Stimulated activated CD4-positive, alpha-beta T cell treated with anti-CD3 and anti-CD28 coated beads, TNF-alpha, amount 100 ng/mL, for 1 hour (primary cell): ENCODE data around the gene CTIF.
"Not testable (repeated sequence)": the region's sequence is repeated elsewhere in the genome, so short reads cannot be mapped to it uniquely, and the experiment has no call there.

Experiments used
- DNase-seq, 3 donors: peaks; one replicate each; pipeline ENCODE4 v3.0.0-alpha.2; 2020; ENCODE audit warnings: low read depth in 3 of 3, low spot score in 1 of 3

CTIF gene

DNA sequence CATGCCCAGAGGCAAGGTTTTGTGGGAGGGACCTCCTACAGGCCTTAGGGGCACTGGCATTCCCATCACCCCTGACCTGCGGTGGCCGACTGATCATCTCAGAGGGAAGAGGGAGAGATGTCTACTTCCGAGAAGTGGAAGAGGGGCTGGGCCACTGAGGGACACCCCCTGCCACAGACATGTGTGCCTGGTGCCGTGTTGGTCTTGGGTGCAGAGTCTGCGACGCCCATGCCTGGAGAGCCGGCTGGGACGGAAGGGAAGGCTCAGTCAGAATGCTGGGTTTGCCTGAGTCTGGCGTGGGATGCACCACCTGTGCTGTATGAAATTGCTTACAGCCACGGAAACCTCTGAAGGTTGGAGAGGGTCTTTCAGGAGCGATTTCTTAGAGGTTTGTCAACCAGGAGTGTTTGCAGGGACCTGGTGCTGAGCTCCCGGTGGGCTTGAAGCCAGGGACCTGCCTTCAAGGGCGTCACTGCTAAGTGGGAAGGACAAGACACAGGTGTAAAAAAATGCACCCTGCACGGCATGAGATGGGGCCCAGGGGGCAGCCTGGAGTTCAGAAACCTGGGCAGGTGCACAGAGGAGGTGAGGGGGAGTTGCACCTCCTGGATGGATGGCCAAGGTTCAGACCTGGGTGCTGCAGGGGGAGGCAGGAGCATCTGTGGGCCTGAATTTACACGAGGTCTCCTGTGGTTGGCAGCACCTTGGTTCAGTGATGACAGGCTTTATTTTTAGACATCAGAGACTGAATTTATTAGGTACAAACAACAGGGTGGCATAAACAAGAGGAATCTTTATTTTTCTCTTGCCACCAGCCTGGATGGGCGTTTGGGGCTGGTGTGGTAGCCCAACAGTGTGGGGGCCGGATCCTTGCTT, 100.3 kb downstream of the CTIF start:
- DNase-seq: no peak

DNA sequence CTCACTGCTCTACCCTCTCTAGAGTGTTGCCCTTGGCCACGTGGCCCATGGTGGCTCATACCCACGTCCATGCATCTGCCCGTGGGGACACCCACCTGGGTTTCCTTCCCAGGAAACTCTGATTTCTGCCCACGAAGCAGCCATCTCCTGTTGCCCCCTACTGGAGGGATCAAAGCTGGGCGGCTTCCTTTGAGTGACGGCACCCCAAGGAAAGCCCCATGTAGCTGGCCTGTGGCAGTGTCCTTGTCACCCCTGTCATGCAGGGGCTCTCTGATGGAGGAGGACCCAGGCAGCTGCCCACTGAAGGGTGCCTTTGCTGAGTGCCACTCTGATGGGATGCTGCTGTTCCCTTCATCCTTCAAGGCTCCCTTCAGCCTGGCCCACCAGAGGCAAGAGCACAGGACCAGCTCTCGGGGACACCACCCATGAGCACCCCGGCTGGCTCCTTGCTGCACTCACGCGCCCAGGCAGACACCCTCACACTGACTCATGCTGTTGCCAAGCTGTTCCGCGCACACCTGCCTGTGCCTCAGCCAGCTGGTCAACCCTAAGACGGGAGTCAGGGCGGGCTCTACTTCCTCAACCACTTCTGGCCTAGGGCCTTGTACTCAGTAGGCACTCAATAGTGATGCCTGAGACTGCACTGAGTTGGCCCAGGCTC, 101.1 kb downstream of the CTIF start:
- DNase-seq: no peak

DNA sequence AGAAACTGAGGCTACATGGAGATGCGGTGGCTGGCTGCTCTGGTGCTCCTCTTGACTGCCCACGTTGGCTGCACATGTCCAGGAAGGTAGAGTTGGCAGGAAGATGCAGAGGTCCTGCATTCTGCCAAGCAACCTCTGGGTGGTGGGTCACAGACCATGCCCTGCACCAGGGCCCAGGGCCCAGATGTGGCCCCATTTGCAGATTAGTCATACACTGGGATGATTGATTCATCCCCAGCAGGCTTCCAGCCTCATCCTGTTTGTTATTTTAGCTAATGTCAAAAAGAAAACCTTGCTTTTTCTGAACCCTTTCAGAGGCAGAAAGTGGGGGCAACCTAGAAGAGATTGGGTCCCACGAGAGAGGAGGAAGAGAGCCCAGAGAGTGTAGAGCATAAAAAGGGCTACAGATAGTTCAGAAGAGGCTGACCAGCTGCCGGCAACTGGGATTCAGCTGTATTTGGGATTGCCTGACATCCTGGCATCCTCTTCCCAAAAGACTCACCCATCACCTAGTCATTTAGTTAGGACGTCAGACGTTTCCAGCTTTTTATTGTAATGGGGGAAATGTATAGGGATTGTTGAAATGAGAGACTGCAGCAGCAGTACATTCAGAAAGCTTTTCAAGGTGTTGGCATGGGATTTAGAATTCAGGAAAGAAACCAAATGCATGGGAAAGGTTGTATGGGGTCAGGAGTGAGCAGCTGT, 101.9 kb downstream of the CTIF start:
- DNase-seq: no peak

DNA sequence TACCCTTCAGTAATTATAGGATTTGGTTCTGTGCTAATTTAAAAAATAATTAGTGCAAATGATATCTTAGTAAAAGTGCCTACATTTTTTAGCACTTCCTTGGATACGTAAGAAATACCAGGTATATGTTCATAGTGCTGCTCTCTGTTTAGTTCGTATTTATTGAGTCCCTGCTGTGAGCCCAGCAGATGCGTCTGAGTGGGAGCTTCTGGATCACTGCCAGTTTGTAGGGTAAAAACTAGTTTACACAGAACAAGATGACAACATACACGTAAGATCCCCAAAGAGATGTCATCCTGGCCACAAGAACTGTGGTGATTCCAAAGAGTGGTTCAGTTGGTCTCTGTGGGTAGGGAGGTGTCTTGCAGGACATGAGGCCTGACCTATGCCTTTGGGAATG, 103.2 kb downstream of the CTIF start:
- no peak for DNase-seq

DNA sequence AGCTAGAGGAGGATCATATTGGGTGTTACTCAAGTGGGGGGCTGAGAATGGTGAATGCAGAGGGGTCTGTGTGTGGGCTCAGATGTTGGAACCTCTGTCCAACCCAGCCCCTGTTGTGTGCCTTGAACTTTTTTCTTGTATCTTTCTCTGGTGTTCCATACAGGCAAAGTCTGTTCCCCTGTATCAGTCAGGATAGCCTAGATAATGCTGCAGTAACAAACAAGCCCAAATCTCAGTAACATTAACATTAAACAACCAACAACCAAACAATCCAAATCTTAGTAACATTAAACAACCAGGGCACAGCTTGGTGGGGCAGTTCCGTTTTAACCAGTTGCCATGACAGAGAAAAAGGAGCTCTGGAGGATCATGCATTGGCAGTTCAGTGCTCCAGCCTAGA, 103.7 kb downstream of the CTIF start:
- DNase-seq: no peak

DNA sequence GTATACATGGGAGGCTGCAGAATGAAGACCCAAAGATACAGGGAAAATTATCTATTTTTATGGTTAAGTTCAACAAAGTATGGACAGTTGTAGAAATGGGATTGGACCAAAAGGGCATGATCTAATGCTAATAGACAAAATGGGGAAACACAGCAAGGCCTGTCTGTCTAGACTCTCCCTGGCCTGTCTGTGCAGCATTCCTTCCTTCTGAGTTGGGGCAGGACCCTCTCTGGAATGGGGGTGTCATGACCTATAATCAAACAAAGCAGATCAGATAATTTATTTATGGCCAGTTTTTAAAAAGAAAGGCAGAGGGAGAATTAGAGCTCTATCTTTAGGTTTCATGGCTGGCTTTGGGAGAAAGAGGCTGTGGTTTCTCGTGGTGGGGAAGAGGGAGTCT, 104.4 kb downstream of the CTIF start:
- no peak for DNase-seq

DNA sequence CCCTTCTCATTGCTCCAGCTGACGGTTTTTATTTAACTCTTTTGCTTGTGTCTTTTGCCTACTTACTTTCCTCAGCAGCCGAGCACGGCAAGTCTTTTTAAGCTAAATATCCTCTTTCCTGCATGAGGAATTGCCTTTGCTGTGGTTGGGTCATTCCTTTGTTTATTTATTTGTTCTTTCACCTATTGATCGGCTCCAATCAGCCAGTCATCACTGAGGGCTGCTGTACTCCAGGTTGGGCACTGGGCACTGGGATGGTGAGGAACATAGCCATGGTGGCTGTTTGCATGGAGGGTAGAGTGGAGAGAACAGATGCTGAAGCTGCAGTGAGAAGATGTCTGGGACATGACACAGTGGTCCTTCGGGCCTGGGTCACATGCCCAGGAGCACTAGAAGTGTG, 105.2 kb downstream of the CTIF start:
- no peak for DNase-seq

DNA sequence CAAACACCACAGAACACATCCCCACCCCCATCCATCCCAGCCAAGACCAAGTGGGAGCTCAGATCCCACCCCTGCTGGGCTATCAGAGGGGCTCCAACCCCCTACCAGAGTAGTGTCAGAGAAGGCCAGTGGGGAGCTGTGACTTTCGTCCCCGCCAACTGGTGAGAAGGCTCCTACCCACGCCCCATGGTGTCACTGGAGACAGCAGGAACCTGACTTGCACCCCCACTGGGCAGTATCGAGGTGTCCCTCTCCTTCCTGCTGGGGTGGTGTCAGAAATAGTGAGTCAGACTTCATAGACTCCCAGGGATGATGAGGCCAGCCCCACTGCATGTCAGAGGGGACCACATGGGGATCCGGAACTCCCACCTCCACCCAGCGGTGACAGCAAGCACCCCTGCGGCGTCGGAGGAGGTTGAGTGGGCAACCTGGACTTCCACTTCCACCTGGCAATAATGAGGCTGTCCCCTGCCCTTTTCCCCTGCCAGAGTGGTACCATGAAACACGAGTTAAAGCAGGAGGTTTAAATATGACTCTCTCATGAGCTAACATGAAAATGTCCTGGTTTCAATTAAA, 106.7 kb downstream of the CTIF start:
- DNase-seq: no peak

DNA sequence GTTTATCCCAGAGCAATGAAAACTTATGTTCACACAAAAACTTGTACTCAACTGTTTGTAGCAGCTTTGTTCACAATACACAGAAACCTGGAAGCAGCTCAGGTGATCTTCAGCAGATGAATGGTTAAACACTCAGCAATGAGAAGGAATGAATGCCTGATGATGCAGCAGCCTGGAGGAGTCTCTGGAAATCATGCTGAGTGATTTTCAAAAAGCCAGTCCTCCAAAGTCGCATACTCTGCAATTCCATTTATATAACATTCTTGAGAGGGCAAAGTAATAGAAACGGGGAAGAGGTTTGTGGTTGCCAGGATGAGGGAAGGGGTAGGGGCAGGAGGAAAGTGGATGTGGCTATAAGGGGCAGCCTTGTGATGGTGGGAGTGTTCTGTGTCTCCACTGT, 108.1 kb downstream of the CTIF start:
- no peak for DNase-seq

DNA sequence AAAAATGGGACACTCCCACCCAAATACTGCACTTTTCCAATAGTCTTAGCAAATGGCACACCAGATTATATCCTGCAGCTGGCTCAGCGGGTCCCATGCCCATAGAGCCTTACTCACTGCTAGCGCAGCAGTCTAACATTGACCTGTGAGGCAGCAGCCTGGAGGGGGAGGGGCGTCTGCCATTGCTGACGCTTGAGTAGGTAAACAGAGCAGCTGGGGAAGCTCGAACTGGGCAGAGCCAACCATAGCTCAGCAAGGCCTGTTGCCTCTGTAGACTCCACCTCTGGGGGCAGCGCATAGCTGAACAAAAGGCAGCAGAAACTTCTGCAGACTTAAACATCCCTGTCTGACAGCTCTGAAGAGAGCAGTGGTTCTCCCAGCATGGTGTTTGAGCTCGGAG, 110.4 kb downstream of the CTIF start:
- no peak for DNase-seq

DNA sequence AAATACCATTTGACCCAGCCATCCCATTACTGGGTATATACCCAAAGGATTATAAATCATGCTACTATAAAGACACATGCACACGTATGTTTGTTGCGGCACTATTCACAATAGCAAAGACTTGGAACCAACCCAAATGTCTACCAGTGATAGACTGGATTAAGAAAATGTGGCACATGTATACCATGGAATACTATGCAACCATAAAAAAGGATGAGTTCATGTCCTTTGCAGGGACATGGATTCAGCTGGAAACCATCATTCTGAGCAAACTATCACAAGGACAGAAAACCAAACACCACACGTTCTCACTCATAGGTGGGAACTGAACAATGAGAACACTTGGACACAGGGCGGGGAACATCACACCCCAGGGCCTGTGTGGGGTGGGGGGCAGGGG, 115.8 kb downstream of the CTIF start:
- not testable (repeated sequence) for DNase-seq

DNA sequence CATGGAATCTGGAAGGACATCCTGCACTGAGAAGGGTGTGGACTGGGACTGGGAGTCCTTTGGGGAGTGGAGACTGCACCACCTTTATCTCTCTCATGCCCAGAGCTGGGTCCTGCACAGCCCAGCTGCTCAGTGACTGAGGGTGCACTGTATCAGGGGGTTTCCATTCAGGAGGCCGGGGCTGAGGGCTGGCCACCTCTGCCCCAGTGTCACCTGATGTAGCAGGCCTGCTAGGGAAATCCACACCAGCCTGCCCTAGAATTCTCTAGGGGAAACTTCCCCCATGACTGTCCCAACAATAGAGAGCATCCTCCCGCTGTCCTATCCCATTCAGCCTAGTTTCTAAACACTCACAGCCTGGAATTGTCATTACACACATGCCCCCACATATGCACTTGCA, 116.7 kb downstream of the CTIF start:
- no peak for DNase-seq

DNA sequence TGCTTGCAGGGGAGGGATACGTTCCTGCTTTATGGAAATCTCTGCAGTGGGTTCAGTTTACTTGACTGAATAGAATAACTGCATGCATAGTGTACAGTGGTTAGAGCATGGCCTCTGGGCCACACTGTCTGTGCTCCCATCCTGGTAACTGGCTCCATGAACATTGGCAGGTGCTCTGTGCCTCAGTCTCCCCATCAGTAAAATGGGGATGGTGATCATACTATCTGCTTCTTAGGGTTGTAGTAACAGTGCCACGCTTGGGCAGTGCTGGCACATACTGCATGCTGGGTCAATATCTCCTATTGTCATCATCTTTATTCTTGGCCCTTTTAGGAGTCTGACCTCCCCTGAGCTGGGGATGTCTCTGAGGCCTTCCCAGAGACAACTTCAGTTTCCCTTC, 117.3 kb downstream of the CTIF start:
- DNase-seq: no peak

DNA sequence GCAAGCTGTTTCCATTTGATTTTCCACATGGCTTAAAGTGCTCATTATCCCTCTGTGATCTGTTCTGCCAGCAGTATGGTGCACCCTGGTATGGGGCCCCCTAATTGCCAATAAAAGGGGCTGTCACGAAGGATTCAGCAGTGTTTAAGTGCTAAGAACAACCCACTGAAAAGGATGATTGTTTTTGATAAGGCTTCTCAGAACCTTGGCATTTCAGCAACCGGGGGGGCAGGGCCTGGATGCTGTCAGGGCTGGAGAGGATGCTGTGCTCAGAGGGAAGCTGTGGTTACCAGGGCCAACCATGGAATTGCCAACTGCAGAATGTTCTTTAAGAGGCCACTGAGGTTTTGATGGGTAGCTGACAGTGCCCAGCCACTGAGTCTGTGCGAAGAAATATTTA, 117.8 kb downstream of the CTIF start:
- DNase-seq: no peak

DNA sequence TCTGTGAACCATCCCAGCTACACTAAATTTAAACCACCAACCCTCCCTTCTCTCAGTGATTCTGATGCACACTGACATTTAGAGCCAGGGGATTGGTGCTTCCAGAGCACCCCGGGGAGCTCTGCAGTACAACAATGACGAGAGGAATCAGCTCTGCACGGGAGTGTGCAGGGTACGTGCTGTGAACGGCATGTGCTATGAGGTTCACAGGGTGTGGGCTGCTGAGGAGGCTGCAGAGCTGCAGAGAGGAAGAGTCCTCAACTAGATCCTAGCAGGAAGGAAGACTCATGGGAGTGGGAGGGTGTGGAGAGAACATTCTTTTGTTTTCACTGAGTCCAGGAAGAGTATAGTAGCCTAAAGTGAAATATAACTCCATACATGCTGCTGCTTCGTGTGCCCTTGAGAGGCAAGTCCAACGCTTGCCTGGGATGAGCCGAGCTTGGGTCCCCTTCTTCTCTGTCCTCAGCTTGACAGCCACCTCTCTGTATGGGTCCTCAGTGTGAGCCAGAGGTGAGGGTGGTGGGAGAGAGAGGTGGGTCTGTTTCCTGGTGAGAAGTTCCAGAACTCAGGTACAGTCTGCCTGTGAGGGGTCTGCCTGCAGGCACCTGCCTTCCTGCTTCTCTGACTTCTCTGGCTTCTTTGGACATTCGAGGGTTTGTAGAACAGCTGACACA, 118.8 kb downstream of the CTIF start:
- DNase-seq: no peak

DNA sequence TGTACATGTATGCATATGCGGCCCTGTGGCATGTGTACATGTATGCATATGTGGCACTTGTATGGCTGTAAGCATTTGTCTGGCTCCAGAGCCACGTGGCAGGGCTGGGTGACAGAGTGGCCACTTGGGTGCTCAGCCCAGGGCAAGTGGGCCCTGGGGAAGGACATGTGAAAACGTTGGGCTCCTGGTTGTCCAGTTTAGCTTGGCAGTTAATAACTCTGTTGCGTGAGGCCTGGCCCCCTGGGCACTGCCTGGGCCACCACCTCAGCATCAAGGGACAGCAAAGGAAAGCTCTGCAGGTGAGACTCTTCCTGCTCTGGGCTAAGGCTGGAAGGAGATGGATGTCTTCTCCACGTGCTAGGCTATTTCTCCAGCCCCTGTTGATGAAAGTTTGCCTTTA, 119.9 kb downstream of the CTIF start:
- no peak for DNase-seq

DNA sequence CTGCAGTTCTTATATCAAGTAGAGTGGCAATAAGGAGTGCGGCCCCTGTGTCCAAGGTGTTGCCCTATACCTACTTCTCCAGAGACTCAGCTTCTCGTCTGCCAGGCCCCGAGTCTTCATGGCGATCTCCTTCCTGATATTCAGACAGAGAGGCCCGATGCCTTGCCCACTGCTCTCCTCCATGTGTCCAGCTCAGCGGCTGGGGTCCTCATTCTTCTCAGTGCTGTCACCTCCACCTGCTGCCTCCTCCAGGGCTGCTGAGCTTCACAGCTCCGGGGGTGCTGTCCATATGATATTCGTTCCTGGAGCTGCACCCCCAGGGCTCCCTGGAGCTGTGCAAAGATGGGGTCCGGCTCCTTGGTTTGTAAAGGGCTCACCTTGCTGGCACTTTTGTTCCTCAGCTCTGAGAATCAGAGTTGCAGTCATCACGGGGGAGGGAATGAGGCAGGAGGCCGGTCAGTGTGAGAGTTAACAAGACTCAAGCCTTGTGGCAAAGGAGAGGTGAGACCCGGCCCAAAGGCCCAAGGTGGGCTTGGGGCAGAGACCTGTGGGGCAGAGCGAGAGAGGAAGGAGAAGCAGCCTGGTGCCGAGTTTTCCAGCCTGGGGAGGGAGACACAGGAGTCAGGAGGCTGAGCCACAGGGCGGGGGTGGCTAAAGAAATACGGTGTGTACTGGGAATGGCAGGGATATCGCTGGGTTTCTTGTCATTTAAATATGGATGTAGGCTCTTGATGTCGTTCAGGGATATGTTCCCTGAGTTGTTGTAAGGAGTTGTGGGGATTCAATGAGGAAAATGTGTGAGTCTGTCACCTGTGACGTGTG, 120.6 kb downstream of the CTIF start:
- DNase-seq: no peak

DNA sequence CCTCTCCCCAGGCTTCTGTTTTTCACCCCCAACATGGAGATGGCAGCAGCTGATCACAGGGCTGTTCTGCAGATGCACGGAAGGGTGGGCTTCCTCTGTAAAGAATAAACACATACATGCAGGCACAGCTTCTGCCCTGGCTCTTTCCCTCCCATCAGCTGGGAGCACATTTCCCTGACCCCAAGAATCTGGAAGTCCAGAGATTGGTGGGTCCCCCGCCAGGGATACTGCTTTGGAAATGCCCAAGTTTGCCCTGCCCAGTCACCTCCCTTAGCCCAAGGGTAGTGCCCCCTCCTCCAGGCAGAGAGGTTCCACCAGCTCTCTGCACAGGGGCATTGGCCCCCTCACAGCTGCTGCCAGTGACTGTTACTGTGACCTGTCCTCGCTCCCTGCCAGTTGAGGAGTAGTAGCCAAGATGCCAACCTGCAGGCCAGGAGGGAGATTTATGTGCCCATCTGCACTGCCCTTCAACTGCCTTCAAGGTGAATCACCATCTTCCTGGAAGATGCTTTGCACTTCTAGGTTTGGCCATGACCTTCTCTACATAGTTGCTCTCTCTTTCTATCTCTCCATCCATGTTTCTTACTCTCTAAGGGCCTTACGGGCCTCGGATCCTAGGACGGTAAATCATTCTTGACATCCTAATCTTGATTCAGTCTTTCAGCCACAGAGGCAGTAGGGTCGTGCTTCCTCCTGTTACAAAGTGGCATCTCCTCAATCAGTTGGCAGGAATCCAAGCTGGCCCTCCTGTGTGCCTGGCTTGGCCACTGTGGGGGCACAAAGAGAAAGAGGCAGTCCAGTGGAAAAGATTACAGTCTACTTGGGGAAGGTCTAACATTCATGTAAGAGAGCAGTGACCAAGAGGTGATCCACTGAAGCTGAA, 121.8 kb downstream of the CTIF start:
- no peak for DNase-seq

DNA sequence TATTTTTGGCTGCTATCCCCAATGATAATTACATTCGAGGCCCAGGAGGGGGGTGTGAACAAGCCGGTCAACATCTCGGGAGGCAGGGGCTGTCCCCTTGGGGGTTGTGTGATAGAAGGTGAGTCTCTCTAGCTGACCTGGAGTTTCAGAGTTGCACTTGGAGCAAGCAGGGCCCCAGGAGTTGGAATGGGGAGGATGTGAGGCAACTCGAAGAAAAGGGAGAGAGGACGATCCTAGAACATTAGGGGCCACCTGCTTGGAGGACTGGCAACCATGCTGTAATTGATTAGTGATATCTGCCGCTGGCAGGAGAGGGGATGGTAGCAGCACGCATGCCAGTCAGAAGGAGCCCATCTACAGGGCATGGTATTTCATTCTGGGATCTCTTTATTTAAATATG, 122.6 kb downstream of the CTIF start:
- DNase-seq: no peak
